ENCODE results near the gene DNHD1. TPM values are rescaled to one million over a fixed set of nuclear protein-coding genes. Genes with fewer than 3 reads are reported as not detected.
A peak's percentile ranks its signal among the peaks of the same experiment; 100 is the strongest.
"Not testable (repeated sequence)": the region's sequence is repeated elsewhere in the genome, so short reads cannot be mapped to it uniquely, and the experiment has no call there.

The DNHD1 gene
- total RNA-seq, 1 experiment from 2014 or later, result 5.6 TPM

GRCh38 chr11:6476571-6476970 lies 20.5 kb upstream of the DNHD1 start:
- no peak for DNase-seq (ENCODE audit: extremely low read depth, low read depth)

- DNase-seq (ENCODE audit: extremely low read depth, low read depth), result no peak
Observed at GRCh38 chr11:6480299-6480914, 16.7 kb upstream of the DNHD1 start.

GRCh38 chr11:6481012-6481923 lies 15.8 kb upstream of the DNHD1 start, which contains the start of the genes ARFIP2 and TIMM10B:
Gene ARFIP2 (minus strand): TSS chr11:6481331. CDS start chr11:6480421, 910 bp downstream.
Gene TIMM10B (plus strand): TSS chr11:6481501. CDS start chr11:6481517, 16 bp downstream.
- peak; percentile 94 for DNase-seq (ENCODE audit: extremely low read depth, low read depth)

GRCh38 chr11:6481924-6482275 lies 15.2 kb upstream of the DNHD1 start:
- no peak for DNase-seq (ENCODE audit: extremely low read depth, low read depth)

- no peak for DNase-seq (ENCODE audit: extremely low read depth, low read depth)
Observed at GRCh38 chr11:6482441-6482840, 14.6 kb upstream of the DNHD1 start.

GRCh38 chr11:6483015-6483414 lies 14.1 kb upstream of the DNHD1 start:
- no peak for DNase-seq (ENCODE audit: extremely low read depth, low read depth)

GRCh38 chr11:6485661-6486060 lies 11.4 kb upstream of the DNHD1 start:
- no peak for DNase-seq (ENCODE audit: extremely low read depth, low read depth)

GRCh38 chr11:6486256-6486655 lies 10.8 kb upstream of the DNHD1 start:
- DNase-seq (ENCODE audit: extremely low read depth, low read depth), result no peak

- DNase-seq (ENCODE audit: extremely low read depth, low read depth), result no peak
Observed at GRCh38 chr11:6486938-6487337, 10.1 kb upstream of the DNHD1 start.

GRCh38 chr11:6488342-6488741 lies 8.7 kb upstream of the DNHD1 start:
- DNase-seq (ENCODE audit: extremely low read depth, low read depth), result no peak

- DNase-seq (ENCODE audit: extremely low read depth, low read depth), result no peak
Observed at GRCh38 chr11:6488821-6489220, 8.3 kb upstream of the DNHD1 start.

- DNase-seq (ENCODE audit: extremely low read depth, low read depth), result no peak
Observed at GRCh38 chr11:6489306-6489705, 7.8 kb upstream of the DNHD1 start.

GRCh38 chr11:6498121-6498520 lies 1.0 kb downstream of the DNHD1 start:
- no peak for DNase-seq (ENCODE audit: extremely low read depth, low read depth)

GRCh38 chr11:6498544-6498943 lies 1.5 kb downstream of the DNHD1 start:
- no peak for DNase-seq (ENCODE audit: extremely low read depth, low read depth)

- no peak for DNase-seq (ENCODE audit: extremely low read depth, low read depth)
Observed at GRCh38 chr11:6502382-6502781, 5.3 kb downstream of the DNHD1 start.

- no peak for DNase-seq (ENCODE audit: extremely low read depth, low read depth)
Observed at GRCh38 chr11:6504166-6504565, 7.1 kb downstream of the DNHD1 start.

- peak; percentile 26 for DNase-seq (ENCODE audit: extremely low read depth, low read depth)
Observed at GRCh38 chr11:6505577-6506240, 8.6 kb downstream of the DNHD1 start.

- DNase-seq (ENCODE audit: extremely low read depth, low read depth), result no peak
Observed at GRCh38 chr11:6516865-6517264, 19.8 kb downstream of the DNHD1 start.

GRCh38 chr11:6520265-6520664 lies 23.2 kb downstream of the DNHD1 start:
- no peak for DNase-seq (ENCODE audit: extremely low read depth, low read depth)

- DNase-seq (ENCODE audit: extremely low read depth, low read depth), result not testable (repeated sequence)
Observed at GRCh38 chr11:6521946-6522345, 24.9 kb downstream of the DNHD1 start.

GRCh38 chr11:6523253-6523652 lies 26.2 kb downstream of the DNHD1 start:
- no peak for DNase-seq (ENCODE audit: extremely low read depth, low read depth)
